Ectodermal cell (in vitro differentiated cells): ENCODE measurements around the gene PTDSS2.

Source experiments
- H3K27ac ChIP-seq: 2 replicates; pipeline ENCODE4 v1.7.0; 2013; ENCODE audit warnings: mild to moderate bottlenecking, low read depth, low read length; ENCODE audit not compliant: insufficient read depth, poor library complexity, severe bottlenecking
- H3K27me3 ChIP-seq: 2 replicates; pipeline ENCODE4 v1.7.0; 2013; ENCODE audit warnings: mild to moderate bottlenecking, low read length; ENCODE audit not compliant: insufficient read depth, control insufficient read depth, poor library complexity, severe bottlenecking
- H3K36me3 ChIP-seq: one replicate; pipeline ENCODE4 v1.7.0; 2013; ENCODE audit warnings: low read length; ENCODE audit not compliant: control insufficient read depth, insufficient read depth
- H3K4me1 ChIP-seq: one replicate; pipeline ENCODE4 v1.7.0; 2013; ENCODE audit warnings: low read length; ENCODE audit not compliant: control insufficient read depth, insufficient read depth
- H3K4me3 ChIP-seq: 2 replicates; pipeline ENCODE4 v1.7.0; 2013; ENCODE audit warnings: low read depth, low read length, control low read depth; ENCODE audit not compliant: insufficient read depth
- H3K9me3 ChIP-seq: 2 replicates; pipeline ENCODE4 v1.7.0; 2013; ENCODE audit warnings: mild to moderate bottlenecking, low read length, moderate library complexity; ENCODE audit not compliant: control insufficient read depth
- WGBS, 2 experiments: methylation state at CpG; one replicate each; pipeline ENCODE4 v1.1.7; 2013; ENCODE audit warnings: missing lambda C conversion rate in 2 of 2; 5-methylcytosine and 5-hydroxymethylcytosine counted together

The PTDSS2 gene

DNA sequence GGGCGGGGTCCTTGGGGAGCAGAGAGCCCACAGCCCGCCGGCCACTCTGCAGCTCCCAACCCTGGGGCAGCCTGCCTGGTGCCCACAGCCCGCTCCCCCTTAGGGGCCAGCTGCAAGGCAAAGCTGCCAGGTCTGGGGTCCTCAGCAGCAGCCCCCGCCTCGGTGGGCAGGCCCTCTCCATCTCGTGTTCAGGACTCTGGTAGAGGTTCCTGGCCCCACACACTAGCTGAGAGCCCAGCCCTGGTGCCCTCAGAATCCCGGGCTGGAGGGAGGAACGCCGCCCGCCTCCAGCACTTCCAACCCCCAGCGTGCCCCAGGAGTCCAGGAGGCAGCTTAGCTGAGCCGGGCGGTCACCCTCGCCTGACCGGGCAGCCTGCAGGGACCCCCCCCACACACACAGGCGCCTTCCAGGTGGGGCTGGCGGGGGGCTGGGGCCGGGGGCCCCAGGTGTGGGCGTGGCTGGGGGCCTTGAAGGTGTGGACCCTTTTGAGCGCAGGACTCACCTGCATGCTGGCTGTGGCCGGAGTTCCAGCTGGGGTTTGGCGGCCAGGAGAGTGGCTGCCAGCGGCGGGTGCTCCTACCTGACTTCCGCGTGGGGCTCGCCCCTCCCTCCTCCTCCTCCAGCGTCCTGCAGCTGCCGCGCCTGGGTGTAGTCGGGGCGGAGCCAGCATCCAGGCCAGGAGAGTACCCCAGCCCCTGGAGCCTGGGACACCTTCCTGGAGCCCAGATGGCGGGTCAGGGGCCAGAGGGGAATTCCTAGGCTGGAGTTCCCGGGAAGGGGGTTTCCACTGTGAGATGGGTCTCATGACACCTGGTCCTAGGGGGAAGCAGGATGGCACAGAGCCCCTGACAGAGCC, 8.4 kb upstream of the PTDSS2 start, which contains the start of gene ANO9:
ANO9 (minus strand) TSS at position 594 of the 857 bp plus-strand sequence; CDS start at position 509, 85 bp downstream.
- no peaks in the 10 kb centered on the region for H3K27me3 ChIP-seq
- no peaks in the 10 kb centered on the region for H3K9me3 ChIP-seq
- peaks cover 7% of the 10 kb centered on the region for H3K4me1 ChIP-seq
- no peaks in the 10 kb centered on the region for H3K36me3 ChIP-seq
- H3K4me3 ChIP-seq, result peak within 1 kb of the TSS; percentile 23
- WGBS, 2 experiments, result 46 to 50% methylated on average over 35 of the region's 35 CpGs
- no peak within 1 kb of the TSS for H3K27ac ChIP-seq

DNA sequence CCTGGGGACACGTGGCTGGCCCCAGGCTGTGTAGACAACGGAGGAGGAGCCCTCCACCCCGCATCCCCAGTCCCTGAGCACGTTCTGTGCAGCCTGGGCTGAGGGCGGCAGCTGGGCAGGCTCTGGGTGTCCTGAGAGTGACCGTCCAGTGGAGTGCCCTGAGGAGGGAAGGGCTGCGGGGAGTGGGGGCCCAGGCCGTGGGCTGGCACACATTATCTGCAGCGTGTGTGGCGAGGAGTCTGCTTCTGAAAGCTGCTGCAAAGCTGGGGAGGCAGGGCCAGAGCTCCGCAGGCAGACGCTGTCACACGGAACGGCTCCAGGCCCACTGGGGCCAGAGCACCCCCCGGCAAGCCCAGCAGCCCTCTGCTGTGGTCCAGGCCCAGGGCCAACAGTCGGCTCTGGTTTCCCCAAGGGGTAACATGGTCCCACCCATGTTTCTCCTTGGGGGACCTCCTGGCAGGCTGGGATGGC, 7.4 kb upstream of the PTDSS2 start:
- no peaks in the 10 kb centered on the region for H3K9me3 ChIP-seq
- H3K4me3 ChIP-seq, result no peak overlapping the region
- peaks cover 7% of the 10 kb centered on the region for H3K4me1 ChIP-seq
- H3K36me3 ChIP-seq, result no peaks in the 10 kb centered on the region
- no peaks in the 10 kb centered on the region for H3K27me3 ChIP-seq
- 84 to 86% methylated on average over 16 of the region's 16 CpGs for WGBS, 2 experiments
- H3K27ac ChIP-seq, result no peak overlapping the region

DNA sequence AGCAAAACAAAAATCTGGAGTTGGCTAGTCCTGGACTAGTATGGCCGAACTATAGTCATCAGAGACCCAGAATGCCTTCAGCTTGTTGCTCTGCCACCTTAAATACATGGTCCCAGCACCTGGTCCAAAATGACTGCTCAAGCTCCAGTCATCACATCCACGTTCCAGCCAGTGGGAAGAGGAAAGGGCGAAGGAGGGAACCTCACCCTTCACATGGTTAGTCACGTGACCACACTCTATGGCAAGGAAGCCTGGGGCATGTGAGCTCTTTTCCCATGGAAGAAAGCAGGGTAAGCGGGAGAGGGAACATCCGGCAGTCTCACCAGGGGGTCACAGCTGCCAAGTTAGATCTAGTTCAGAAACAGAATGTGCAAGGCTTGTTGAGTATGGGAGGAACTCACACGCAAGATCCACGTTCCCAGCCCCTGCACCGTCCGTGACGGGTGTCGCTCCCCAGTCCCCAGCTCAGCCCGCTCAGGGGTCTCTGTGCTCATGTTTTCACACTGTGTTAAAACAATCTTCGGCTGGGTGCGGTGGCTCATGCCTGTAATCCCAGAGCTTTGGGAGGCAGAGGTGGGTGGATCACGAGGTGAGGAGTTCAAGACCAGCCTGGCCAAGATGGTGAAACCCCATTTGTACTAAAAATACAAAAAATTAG, 6.4 kb upstream of the PTDSS2 start:
- Histone ChIP-seq H3K27me3 (no peaks in the 10 kb centered on the region), H3K27ac (no peak overlapping the region), H3K9me3 (no peaks in the 10 kb centered on the region), H3K4me1 (peaks cover 7% of the 10 kb centered on the region), H3K4me3 (no peak overlapping the region), H3K36me3 (no peaks in the 10 kb centered on the region)
- WGBS, 2 experiments, result 85 to 87% methylated on average over 16 of the region's 16 CpGs

DNA sequence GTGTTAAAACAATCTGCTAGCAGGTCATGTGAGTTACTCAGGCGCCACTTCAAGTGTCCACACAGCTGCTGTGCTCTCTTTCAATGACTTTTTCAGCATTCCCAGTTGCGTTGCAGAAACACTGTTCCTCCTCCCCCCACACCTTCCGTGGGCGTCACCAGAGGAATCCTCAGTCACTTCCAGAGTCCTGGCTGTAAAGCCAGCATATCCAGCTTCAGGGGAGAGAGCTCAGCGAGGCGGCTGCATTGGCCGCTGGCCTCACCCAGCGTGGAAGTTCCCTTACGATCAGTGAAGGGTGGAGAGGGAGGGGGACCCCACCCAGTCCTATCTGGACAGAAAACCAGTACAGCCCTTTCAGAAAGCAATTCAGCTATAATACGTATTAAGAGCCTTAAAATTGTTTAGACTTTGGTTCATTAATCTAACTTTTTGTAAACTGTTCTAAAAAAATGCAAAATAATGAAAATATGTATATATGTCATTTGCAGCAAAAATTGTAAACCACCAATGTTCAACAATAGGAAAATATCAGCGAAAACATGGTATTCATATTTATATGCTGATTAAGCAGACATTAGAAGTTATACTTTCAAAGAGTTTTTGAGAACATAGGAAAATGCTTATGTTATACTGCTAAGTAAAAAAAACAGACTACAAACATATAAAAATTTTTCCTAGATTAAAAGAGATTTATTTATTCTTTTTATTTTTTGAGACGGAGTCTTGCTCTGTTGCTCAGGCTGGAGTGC, 5.5 kb upstream of the PTDSS2 start:
- no peaks in the 10 kb centered on the region for H3K27me3 ChIP-seq
- WGBS, 2 experiments, result 76 to 77% methylated on average over 10 to 11 of the region's 12 CpGs
- H3K4me1 ChIP-seq, result peaks cover 10% of the 10 kb centered on the region
- H3K9me3 ChIP-seq, result no peaks in the 10 kb centered on the region
- no peak overlapping the region for H3K4me3 ChIP-seq
- no peaks in the 10 kb centered on the region for H3K36me3 ChIP-seq
- H3K27ac ChIP-seq, result no peak overlapping the region

DNA sequence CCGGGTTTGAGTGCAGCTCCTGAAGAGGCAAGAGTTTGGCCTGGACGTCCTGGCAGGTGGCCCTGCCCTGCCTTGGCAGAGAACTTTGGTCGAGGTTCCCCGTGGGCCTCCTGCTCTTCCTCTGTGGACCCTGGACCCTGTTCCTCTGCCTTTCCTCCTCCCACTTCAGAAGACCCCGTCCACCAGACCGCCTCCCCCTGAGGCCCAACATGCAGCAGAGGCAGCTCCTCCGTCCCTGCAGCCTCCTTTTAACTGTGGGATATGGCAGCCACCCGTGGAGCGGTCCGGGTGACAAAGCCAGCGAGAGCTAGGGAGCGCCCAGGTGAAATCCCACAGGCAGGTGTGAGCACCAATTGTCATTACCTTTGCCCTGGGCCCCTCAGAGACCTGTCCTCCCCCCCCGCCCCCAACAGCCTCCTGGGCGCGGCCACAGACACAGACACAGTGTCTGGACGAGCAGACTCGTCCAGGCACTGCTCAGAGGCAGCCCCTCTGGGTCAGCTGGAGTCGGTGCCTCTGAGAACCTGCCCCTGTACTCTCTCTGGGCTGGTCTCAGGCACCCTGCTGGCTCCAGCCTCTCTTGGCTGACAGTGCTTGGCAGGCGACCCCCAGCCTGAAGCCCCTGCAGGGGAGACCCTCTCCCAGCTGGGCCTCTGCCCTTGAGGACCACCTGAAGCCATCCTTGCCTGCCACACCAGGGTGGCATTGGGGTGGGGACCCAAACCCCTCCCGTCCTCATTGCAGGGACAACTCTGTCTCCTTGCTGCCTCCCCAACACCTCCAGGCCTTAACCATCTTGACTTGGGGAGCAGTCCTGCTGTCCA, 4.1 kb upstream of the PTDSS2 start:
- WGBS, 2 experiments, result 83 to 84% methylated on average over 20 of the region's 20 CpGs
- H3K4me3 ChIP-seq, result no peak overlapping the region

DNA sequence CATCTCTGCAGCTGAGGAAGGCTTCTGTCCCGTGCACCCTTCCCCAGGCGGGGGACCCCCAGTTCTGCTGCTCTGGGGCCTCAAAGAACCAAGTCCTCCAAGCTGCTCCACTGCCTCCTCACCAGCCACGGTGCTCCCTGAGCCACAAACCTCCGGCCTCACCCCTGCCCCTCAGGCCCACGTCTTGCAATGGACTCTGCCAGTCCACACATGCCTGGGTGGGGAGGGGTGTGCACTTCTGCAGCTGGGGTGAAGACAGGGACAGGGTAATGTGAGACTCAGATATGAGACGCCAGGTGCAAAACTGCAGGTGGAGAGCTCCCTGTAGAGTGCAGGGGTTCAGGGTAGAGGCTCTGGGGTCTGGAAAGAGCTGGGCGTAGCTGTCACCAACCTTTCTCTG, 3.2 kb upstream of the PTDSS2 start:
- H3K36me3 ChIP-seq, result no peaks in the 10 kb centered on the region
- H3K4me3 ChIP-seq, result no peak overlapping the region
- H3K9me3 ChIP-seq, result no peaks in the 10 kb centered on the region
- no peaks in the 10 kb centered on the region for H3K27me3 ChIP-seq
- no peak overlapping the region for H3K27ac ChIP-seq
- WGBS, 2 experiments, result 89 to 90% methylated on average over 7 of the region's 7 CpGs
- H3K4me1 ChIP-seq, result peaks cover 11% of the 10 kb centered on the region

More for the DNA sequence above, 4.1 kb upstream of the PTDSS2 start:
- no peak overlapping the region for H3K27ac ChIP-seq
- H3K27me3 ChIP-seq, result no peaks in the 10 kb centered on the region
- no peaks in the 10 kb centered on the region for H3K9me3 ChIP-seq
- H3K4me1 ChIP-seq, result peaks cover 10% of the 10 kb centered on the region
- H3K36me3 ChIP-seq, result no peaks in the 10 kb centered on the region

DNA sequence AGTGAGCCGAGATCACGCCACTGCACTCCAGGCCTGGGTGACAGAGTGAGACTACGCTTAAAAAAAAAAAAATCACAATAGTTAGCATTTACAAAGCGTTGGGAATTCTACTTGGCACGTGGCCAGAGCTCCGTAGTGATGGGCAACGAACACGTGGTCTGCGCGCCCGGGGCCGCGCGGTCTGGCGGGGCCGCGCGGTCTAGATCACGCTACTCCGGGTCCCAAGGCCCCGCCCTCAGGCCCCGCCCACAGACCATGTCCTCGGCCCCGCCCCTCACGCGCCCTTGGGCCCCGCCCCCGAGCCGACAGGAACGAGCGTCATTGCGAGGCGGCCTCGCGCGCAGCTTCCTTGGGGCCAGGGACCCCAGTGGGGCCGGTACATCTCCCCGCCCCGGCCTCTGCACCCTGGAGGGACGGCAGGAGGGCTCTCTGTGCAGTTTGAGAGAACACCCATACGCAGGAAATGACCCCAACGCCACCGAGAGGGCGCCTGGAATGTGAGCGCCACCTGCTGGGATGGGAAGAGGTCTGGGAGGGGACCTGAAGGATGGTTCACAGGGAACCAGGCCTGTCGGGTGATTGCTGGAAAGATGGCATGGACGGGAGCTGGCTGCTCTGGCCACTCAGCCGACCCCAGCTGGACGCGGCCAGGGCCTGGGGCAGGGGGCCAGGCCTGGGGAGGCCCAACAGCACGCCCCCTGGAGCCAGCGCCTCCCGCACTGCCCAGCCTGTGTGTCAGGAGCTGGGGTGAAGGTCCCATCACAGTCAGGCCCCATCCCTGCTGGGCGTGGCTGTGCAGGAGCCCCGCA, 2.0 kb upstream of the PTDSS2 start:
- no peaks in the 10 kb centered on the region for H3K9me3 ChIP-seq
- peak overlapping the region; percentile 84 for H3K4me3 ChIP-seq
- no peaks in the 10 kb centered on the region for H3K27me3 ChIP-seq
- peaks cover 9% of the 10 kb centered on the region for H3K4me1 ChIP-seq
- H3K27ac ChIP-seq, result peak overlapping the region; percentile 67
- peaks cover 2% of the 10 kb centered on the region for H3K36me3 ChIP-seq
- 6 to 7% methylated on average over 53 to 55 of the region's 55 CpGs for WGBS, 2 experiments

DNA sequence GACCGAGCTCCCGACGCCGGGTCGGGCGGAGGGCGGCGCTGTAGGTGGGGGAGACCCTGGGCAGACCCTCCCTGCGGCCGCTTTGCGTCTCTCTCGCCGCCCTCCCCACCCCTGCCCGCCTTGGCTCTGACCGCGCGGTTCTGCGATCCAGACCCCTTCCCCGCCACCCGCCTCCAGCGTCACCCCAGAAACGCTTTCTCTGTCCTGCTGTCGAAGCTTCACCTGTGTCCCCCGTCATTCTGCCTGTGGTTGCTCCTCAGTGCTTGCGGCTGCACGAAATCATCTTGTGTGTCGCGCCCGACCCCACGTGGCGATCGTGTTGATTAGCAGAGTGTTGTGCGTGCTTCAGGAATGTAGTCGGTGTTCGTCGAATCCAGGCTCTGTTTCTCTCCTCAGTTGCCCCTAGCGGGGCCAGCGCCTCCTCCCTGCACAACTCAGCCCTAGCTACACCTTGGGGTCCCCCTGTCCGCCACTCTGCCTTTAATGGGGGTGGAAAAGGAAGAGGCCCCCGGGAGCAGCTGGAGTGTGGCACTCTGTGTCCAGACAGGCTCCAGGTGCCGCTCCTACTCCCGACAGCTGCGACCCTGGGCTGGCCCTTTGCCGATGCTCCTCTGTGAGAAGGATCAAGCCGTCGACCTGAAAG, 851 bp downstream of the PTDSS2 start:
- peaks cover 2% of the 10 kb centered on the region for H3K36me3 ChIP-seq
- no peaks in the 10 kb centered on the region for H3K27me3 ChIP-seq
- 7 to 9% methylated on average over 46 of the region's 46 CpGs for WGBS, 2 experiments
- peaks cover 13% of the 10 kb centered on the region for H3K4me1 ChIP-seq
- no peaks in the 10 kb centered on the region for H3K9me3 ChIP-seq
- peak overlapping the region; percentile 96 for H3K4me3 ChIP-seq
- H3K27ac ChIP-seq, result no peak overlapping the region
